ENCODE results near the gene NOC2L. TPM values are rescaled to one million over a fixed set of nuclear protein-coding genes. Genes with fewer than 3 reads are reported as not detected.

NOC2L gene
- total RNA-seq, 2 experiments from 2014 or later, result 50.2 to 52.0 TPM

GRCh38 chr1:930633-931138 is 28.4 kb downstream of the NOC2L start:
- Histone ChIP-seq H3K4me3 (ENCODE audit: low read length) (no peak overlapping the region), H3K4me1 (ENCODE audit: insufficient read depth, low read length) (peaks cover 5% of the 10 kb centered on the region), H3K36me3 (ENCODE audit: insufficient read depth, low read length) (no peaks in the 10 kb centered on the region), H3K27ac (ENCODE audit: low read depth in 1 of 2, low read length in 2 of 2) (no peak overlapping the region), H3K9me3 (ENCODE audit: control insufficient read depth in 1 of 2, insufficient read depth in 1 of 2, low read length in 2 of 2) (peaks cover 0 to 39% of the 10 kb centered on the region in 2 experiments), H3K27me3 (ENCODE audit: control insufficient read depth in 1 of 2, insufficient read depth in 2 of 2, low read length in 2 of 2) (peaks cover 29 to 30% of the 10 kb centered on the region in 2 experiments)
- Mint-ChIP-seq H3K36me3 (ENCODE audit: low read depth) (no peaks in the 10 kb centered on the region), H3K27me3 (peaks cover 60% of the 10 kb centered on the region), H3K4me1 (ENCODE audit: low read depth) (no peaks in the 10 kb centered on the region), H3K27ac (no peak overlapping the region), H3K4me3 (no peak overlapping the region), H3K9me3 (no peaks in the 10 kb centered on the region)
- TF ChIP-seq, protein P1, sequence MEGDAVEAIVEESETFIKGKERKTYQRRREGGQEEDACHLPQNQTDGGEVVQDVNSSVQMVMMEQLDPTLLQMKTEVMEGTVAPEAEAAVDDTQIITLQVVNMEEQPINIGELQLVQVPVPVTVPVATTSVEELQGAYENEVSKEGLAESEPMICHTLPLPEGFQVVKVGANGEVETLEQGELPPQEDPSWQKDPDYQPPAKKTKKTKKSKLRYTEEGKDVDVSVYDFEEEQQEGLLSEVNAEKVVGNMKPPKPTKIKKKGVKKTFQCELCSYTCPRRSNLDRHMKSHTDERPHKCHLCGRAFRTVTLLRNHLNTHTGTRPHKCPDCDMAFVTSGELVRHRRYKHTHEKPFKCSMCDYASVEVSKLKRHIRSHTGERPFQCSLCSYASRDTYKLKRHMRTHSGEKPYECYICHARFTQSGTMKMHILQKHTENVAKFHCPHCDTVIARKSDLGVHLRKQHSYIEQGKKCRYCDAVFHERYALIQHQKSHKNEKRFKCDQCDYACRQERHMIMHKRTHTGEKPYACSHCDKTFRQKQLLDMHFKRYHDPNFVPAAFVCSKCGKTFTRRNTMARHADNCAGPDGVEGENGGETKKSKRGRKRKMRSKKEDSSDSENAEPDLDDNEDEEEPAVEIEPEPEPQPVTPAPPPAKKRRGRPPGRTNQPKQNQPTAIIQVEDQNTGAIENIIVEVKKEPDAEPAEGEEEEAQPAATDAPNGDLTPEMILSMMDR (IDR thresholded peaks at IDR 0.05), result no peak
- POLR2A ChIA-PET, result no interaction called here
- ATAC-seq (ENCODE audit: poor library complexity) (no peak), DNase-seq (no peak)
- intact Hi-C loops (cut with DNase I, micrococcal nuclease), result no loop called here
- CTCF ChIA-PET, result interaction anchor here (0.9 kb wide), 1 partner anchor 71 kb away, joined by 3 read pairs; no protein-coding TSS in a partner anchor

GRCh38 chr1:929712-930632 is 29.1 kb downstream of the NOC2L start:
- Histone ChIP-seq H3K4me3 (ENCODE audit: low read length) (no peak overlapping the region), H3K27ac (ENCODE audit: low read depth in 1 of 2, low read length in 2 of 2) (no peak overlapping the region), H3K27me3 (ENCODE audit: control insufficient read depth in 1 of 2, insufficient read depth in 2 of 2, low read length in 2 of 2) (peaks cover 24 to 25% of the 10 kb centered on the region in 2 experiments), H3K36me3 (ENCODE audit: insufficient read depth, low read length) (no peaks in the 10 kb centered on the region), H3K4me1 (ENCODE audit: insufficient read depth, low read length) (peaks cover 11% of the 10 kb centered on the region), H3K9me3 (ENCODE audit: control insufficient read depth in 1 of 2, insufficient read depth in 1 of 2, low read length in 2 of 2) (peaks cover 0 to 35% of the 10 kb centered on the region in 2 experiments)
- TF ChIP-seq, protein P1 (IDR thresholded peaks at IDR 0.05), result no peak
- Mint-ChIP-seq H3K9me3 (no peaks in the 10 kb centered on the region), H3K27me3 (peaks cover 53% of the 10 kb centered on the region), H3K4me3 (no peak overlapping the region), H3K36me3 (ENCODE audit: low read depth) (no peaks in the 10 kb centered on the region), H3K4me1 (ENCODE audit: low read depth) (no peaks in the 10 kb centered on the region), H3K27ac (no peak overlapping the region)
- ChIA-PET POLR2A (no interaction called here), CTCF (interaction anchor here (0.9 kb wide), 1 partner anchor 72 kb away, joined by 3 read pairs; no protein-coding TSS in a partner anchor)
- no peak for ATAC-seq (ENCODE audit: poor library complexity)
- no peak for DNase-seq
- intact Hi-C loops (cut with DNase I, micrococcal nuclease), result no loop called here

GRCh38 chr1:928825-929661 is 30.0 kb downstream of the NOC2L start:
- Histone ChIP-seq H3K9me3 (ENCODE audit: control insufficient read depth in 1 of 2, insufficient read depth in 1 of 2, low read length in 2 of 2) (peaks cover 0 to 34% of the 10 kb centered on the region in 2 experiments), H3K27me3 (ENCODE audit: control insufficient read depth in 1 of 2, insufficient read depth in 2 of 2, low read length in 2 of 2) (peaks cover 23% of the 10 kb centered on the region in 2 experiments), H3K4me1 (ENCODE audit: insufficient read depth, low read length) (peaks cover 16% of the 10 kb centered on the region), H3K27ac (ENCODE audit: low read depth in 1 of 2, low read length in 2 of 2) (no peak overlapping the region), H3K4me3 (ENCODE audit: low read length) (no peak overlapping the region), H3K36me3 (ENCODE audit: insufficient read depth, low read length) (no peaks in the 10 kb centered on the region)
- DNase-seq (no peak), ATAC-seq (ENCODE audit: poor library complexity) (no peak)
- H3K4me3 Mint-ChIP-seq, result no peak overlapping the region
- TF ChIP-seq, protein P1 (IDR thresholded peaks at IDR 0.05), result no peak
- peaks cover 51% of the 10 kb centered on the region for H3K27me3 Mint-ChIP-seq
- H3K27ac Mint-ChIP-seq, result no peak overlapping the region
- POLR2A ChIA-PET, result no interaction called here
- H3K4me1 Mint-ChIP-seq (ENCODE audit: low read depth), result no peaks in the 10 kb centered on the region
- intact Hi-C loops (cut with DNase I, micrococcal nuclease), result no loop called here
- CTCF ChIA-PET, result no interaction called here
- no peaks in the 10 kb centered on the region for H3K9me3 Mint-ChIP-seq
- no peaks in the 10 kb centered on the region for H3K36me3 Mint-ChIP-seq (ENCODE audit: low read depth)
